ENCODE measurements around the gene SNX27. TPM values are rescaled to one million over a fixed set of nuclear protein-coding genes. Genes with fewer than 3 reads are reported as not detected.
A peak's percentile ranks its signal among the peaks of the same experiment; 100 is the strongest.

SNX27 gene
- polyA plus RNA-seq, 2 donors: 3.9 to 5.1 TPM

DNA sequence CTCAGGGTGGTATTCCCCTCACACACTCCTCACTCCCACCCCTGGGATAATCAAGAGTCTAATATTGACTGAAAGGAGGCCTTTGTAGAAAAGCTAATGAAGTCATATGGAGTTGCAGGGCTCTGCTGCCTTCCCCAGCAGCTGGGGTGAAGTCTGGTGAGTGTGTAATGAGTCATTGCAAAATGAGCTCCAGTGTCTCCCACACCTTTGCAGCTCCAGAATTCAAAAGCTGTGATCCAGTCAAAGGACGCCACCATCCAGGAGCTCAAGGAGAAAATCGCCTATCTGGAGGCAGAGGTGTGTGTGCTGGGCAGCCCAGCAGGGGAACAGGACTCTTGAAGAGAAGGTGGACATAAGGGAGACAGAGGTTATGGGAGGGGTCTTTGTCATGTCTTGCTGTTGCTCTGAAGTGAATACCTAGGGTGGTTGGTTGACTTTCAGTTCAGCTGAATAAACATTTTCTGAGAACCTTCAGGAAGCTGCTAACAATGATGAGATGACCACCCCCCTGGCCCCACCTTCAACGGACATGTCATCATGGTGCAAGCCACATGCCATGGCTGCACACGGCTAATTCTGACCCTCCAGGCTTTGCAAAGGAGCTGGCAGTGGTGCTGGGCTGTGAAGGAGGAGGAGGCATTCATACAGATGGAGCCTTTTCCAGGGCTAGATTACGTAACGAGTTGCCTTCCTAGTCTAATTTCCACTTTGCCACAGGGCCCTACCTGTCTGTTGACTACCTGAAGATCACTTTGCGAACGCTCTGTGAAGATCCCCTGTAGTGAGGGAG is 32.2 kb upstream of the SNX27 start:
- peaks cover 5 to 20% of the 10 kb centered on the region in 2 donors for H3K36me3 ChIP-seq (ENCODE audit: control insufficient read depth in 2 of 2, insufficient read depth in 2 of 2, low read length in 1 of 2)
- H3K27ac ChIP-seq (ENCODE audit: low read depth in 2 of 2, low read length in 1 of 2): peak overlapping the region; percentile 34 to 35
- peaks cover 0 to 11% of the 10 kb centered on the region in 2 donors for H3K4me1 ChIP-seq (ENCODE audit: control insufficient read depth in 2 of 2, insufficient read depth in 2 of 2, low read length in 1 of 2)
- no peak overlapping the region for H3K4me3 ChIP-seq (ENCODE audit: low read depth in 1 of 2, low read length in 2 of 2)
- no peaks in the 10 kb centered on the region for H3K27me3 ChIP-seq (ENCODE audit: control insufficient read depth in 1 of 2, insufficient read depth in 2 of 2, low read length in 2 of 2)
- WGBS, 2 donors: 69 to 73% methylated on average over 8 of the region's 8 CpGs
- no peaks in the 10 kb centered on the region for H3K9me3 ChIP-seq (ENCODE audit: control insufficient read depth in 2 of 2, insufficient read depth in 1 of 2, low read depth in 1 of 2, low read length in 1 of 2)

DNA sequence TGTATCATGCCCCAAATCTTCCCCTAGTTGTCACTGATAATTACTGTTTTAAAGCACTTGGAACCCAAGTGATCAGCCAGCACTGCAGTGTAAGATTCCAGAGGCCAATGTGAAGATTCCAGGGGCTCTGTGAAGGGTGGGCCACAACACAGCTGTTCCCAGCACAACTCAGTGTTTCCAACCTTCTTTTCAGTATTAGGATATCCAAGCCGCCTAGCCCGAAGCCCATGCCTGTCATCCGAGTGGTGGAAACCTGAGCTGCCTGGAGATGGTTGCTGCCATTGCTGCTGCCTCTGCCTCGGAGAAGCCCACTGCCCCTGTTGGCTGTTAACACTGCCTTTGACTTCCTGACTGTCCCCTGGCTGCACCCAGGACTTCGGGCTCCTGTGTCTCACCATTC is 30.4 kb upstream of the SNX27 start:
- Histone ChIP-seq H3K27me3 (ENCODE audit: control insufficient read depth in 1 of 2, insufficient read depth in 2 of 2, low read length in 2 of 2) (no peaks in the 10 kb centered on the region), H3K9me3 (ENCODE audit: control insufficient read depth in 2 of 2, insufficient read depth in 1 of 2, low read depth in 1 of 2, low read length in 1 of 2) (no peaks in the 10 kb centered on the region), H3K4me3 (ENCODE audit: low read depth in 1 of 2, low read length in 2 of 2) (no peak overlapping the region), H3K36me3 (ENCODE audit: control insufficient read depth in 2 of 2, insufficient read depth in 2 of 2, low read length in 1 of 2) (peaks cover 5 to 17% of the 10 kb centered on the region in 2 donors), H3K4me1 (ENCODE audit: control insufficient read depth in 2 of 2, insufficient read depth in 2 of 2, low read length in 1 of 2) (peaks cover 0 to 13% of the 10 kb centered on the region in 2 donors), H3K27ac (ENCODE audit: low read depth in 2 of 2, low read length in 1 of 2) (no peak overlapping the region)
- 77 to 84% methylated on average over 5 of the region's 5 CpGs for WGBS, 2 donors

DNA sequence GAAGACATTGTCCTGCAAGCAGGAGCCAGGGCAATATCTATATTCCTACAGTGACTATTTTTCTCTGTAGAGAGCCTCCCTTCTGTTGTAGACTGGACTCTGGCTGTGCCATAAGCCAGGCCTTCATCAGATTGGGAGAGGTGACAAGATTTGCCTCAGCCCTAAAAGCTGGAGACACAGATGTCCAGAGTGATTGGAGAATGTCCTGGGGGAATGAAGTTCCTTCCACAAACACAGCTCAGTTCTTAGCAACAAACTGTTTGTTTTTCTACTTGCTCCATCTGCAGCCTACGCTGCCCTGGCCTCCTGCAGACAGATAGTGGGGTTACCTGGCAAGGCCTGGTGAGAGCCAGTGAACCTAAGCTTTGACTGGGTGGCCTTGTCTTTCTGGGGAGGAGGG is 29.9 kb upstream of the SNX27 start:
- Histone ChIP-seq H3K9me3 (ENCODE audit: control insufficient read depth in 2 of 2, insufficient read depth in 1 of 2, low read depth in 1 of 2, low read length in 1 of 2) (no peaks in the 10 kb centered on the region), H3K36me3 (ENCODE audit: control insufficient read depth in 2 of 2, insufficient read depth in 2 of 2, low read length in 1 of 2) (peaks cover 5 to 17% of the 10 kb centered on the region in 2 donors), H3K4me3 (ENCODE audit: low read depth in 1 of 2, low read length in 2 of 2) (no peak overlapping the region), H3K27me3 (ENCODE audit: control insufficient read depth in 1 of 2, insufficient read depth in 2 of 2, low read length in 2 of 2) (no peaks in the 10 kb centered on the region), H3K27ac (ENCODE audit: low read depth in 2 of 2, low read length in 1 of 2) (peak overlapping the region; percentile 14 to 69), H3K4me1 (ENCODE audit: control insufficient read depth in 2 of 2, insufficient read depth in 2 of 2, low read length in 1 of 2) (peaks cover 0 to 13% of the 10 kb centered on the region in 2 donors)
- 63 to 83% methylated on average over 1 of the region's 1 CpG for WGBS, 2 donors

DNA sequence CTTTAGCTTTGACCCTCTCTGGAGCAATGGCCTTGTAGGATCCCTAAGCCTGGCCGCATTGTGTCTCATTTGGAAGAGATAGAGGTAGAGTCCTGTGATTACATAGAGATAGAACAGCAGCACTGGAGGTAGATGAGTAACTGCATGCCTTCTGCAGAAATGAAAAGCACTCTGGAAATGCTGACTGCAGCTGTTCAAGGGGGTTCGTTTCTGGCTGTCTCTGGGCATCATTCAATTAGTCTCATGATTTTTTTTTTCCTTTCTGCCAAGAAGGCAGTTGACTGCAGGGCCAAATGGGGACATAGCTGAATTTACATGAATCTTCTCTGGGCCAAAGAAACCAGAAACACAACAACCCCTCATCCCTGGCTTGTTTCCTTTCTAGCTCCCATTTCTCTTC is 28.1 kb upstream of the SNX27 start:
- peaks cover 0 to 12% of the 10 kb centered on the region in 2 donors for H3K4me1 ChIP-seq (ENCODE audit: control insufficient read depth in 2 of 2, insufficient read depth in 2 of 2, low read length in 1 of 2)
- 39 to 40% methylated on average over 2 of the region's 2 CpGs for WGBS, 2 donors
- peak overlapping the region; percentile 65 to 91 for H3K27ac ChIP-seq (ENCODE audit: low read depth in 2 of 2, low read length in 1 of 2)
- no peaks in the 10 kb centered on the region for H3K27me3 ChIP-seq (ENCODE audit: control insufficient read depth in 1 of 2, insufficient read depth in 2 of 2, low read length in 2 of 2)
- H3K4me3 ChIP-seq (ENCODE audit: low read depth in 1 of 2, low read length in 2 of 2): no peak overlapping the region
- no peaks in the 10 kb centered on the region for H3K9me3 ChIP-seq (ENCODE audit: control insufficient read depth in 2 of 2, insufficient read depth in 1 of 2, low read depth in 1 of 2, low read length in 1 of 2)
- H3K36me3 ChIP-seq (ENCODE audit: control insufficient read depth in 2 of 2, insufficient read depth in 2 of 2, low read length in 1 of 2): peaks cover 5 to 14% of the 10 kb centered on the region in 2 donors

DNA sequence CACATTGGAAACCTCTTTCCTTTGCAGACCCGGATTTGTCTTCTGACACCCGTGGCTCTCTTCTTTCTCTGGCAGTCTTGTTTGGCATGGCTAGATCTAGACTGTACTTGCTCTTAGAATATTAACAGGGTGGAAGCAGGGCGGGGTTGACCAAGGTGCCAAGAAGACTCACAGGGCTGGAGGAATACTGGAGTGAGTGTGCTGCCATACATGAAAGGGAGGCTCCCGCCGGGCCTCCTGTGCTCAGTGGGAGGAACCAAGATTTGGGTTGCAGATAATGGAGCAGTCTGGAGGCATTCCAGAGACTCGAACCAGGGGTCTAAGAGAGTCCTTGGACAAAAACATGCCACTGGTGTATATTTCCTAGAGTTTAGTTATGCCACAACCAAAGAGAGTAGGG is 27.6 kb upstream of the SNX27 start:
- H3K9me3 ChIP-seq (ENCODE audit: control insufficient read depth in 2 of 2, insufficient read depth in 1 of 2, low read depth in 1 of 2, low read length in 1 of 2): no peaks in the 10 kb centered on the region
- no peak overlapping the region for H3K4me3 ChIP-seq (ENCODE audit: low read depth in 1 of 2, low read length in 2 of 2)
- H3K36me3 ChIP-seq (ENCODE audit: control insufficient read depth in 2 of 2, insufficient read depth in 2 of 2, low read length in 1 of 2): peaks cover 5 to 14% of the 10 kb centered on the region in 2 donors
- peak overlapping the region; percentile 85 to 91 for H3K27ac ChIP-seq (ENCODE audit: low read depth in 2 of 2, low read length in 1 of 2)
- WGBS, 2 donors: 42 to 54% methylated on average over 6 of the region's 6 CpGs
- H3K4me1 ChIP-seq (ENCODE audit: control insufficient read depth in 2 of 2, insufficient read depth in 2 of 2, low read length in 1 of 2): peaks cover 0 to 12% of the 10 kb centered on the region in 2 donors
- no peaks in the 10 kb centered on the region for H3K27me3 ChIP-seq (ENCODE audit: control insufficient read depth in 1 of 2, insufficient read depth in 2 of 2, low read length in 2 of 2)

DNA sequence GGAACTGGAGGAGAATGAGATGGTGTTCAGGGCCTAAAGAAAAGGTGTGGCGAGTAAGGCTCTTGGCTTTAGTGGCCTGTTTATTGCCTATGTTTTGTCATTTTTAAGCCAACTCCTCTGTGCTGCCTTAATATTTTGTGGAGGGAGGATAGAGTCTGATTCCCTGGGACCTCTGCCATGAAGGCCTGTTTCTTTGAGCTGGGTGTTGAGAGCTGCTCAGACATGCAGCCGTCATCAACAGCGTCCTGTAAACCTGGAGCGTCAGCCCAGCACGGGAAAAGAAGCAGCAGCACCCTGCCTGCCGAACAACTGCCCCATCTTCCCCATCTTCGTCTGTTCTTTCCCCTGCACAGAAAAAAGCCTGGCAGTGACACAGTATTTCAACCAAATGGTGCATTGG is 27.1 kb upstream of the SNX27 start:
- H3K4me1 ChIP-seq (ENCODE audit: control insufficient read depth in 2 of 2, insufficient read depth in 2 of 2, low read length in 1 of 2): peaks cover 0 to 12% of the 10 kb centered on the region in 2 donors
- H3K9me3 ChIP-seq (ENCODE audit: control insufficient read depth in 2 of 2, insufficient read depth in 1 of 2, low read depth in 1 of 2, low read length in 1 of 2): no peaks in the 10 kb centered on the region
- no peaks in the 10 kb centered on the region for H3K27me3 ChIP-seq (ENCODE audit: control insufficient read depth in 1 of 2, insufficient read depth in 2 of 2, low read length in 2 of 2)
- H3K36me3 ChIP-seq (ENCODE audit: control insufficient read depth in 2 of 2, insufficient read depth in 2 of 2, low read length in 1 of 2): peaks cover 5 to 13% of the 10 kb centered on the region in 2 donors
- peak overlapping the region; percentile 85 to 91 for H3K27ac ChIP-seq (ENCODE audit: low read depth in 2 of 2, low read length in 1 of 2)
- 44 to 76% methylated on average over 7 of the region's 7 CpGs for WGBS, 2 donors
- no peak overlapping the region for H3K4me3 ChIP-seq (ENCODE audit: low read depth in 1 of 2, low read length in 2 of 2)

DNA sequence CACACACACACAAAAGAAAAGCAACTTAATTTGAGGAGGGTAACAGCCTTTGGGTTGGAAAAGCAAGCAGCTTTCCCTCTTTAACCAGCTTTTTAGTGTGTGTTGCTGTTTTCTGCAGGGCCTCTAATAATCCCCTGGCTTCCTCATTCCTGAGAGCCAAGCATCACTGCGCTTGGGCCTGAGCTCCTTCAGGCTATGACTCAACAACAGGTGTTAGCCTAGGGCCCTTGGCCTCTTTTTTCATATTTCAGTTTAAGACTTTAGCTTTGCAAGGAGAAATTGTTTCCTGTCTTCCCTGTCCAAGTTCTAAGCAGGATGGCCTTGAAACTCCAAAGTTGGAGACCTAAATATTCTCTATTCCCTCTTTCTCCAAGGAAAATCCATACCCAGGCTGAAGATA is 26.2 kb upstream of the SNX27 start:
- Histone ChIP-seq H3K9me3 (ENCODE audit: control insufficient read depth in 2 of 2, insufficient read depth in 1 of 2, low read depth in 1 of 2, low read length in 1 of 2) (no peaks in the 10 kb centered on the region), H3K4me3 (ENCODE audit: low read depth in 1 of 2, low read length in 2 of 2) (no peak overlapping the region), H3K36me3 (ENCODE audit: control insufficient read depth in 2 of 2, insufficient read depth in 2 of 2, low read length in 1 of 2) (peaks cover 4 to 11% of the 10 kb centered on the region in 2 donors), H3K27me3 (ENCODE audit: control insufficient read depth in 1 of 2, insufficient read depth in 2 of 2, low read length in 2 of 2) (no peaks in the 10 kb centered on the region), H3K4me1 (ENCODE audit: control insufficient read depth in 2 of 2, insufficient read depth in 2 of 2, low read length in 1 of 2) (peaks cover 0 to 9% of the 10 kb centered on the region in 2 donors), H3K27ac (ENCODE audit: low read depth in 2 of 2, low read length in 1 of 2) (peak overlapping the region; percentile 84 to 85)
- 0 to 37% methylated on average over 1 of the region's 1 CpG for WGBS, 2 donors

DNA sequence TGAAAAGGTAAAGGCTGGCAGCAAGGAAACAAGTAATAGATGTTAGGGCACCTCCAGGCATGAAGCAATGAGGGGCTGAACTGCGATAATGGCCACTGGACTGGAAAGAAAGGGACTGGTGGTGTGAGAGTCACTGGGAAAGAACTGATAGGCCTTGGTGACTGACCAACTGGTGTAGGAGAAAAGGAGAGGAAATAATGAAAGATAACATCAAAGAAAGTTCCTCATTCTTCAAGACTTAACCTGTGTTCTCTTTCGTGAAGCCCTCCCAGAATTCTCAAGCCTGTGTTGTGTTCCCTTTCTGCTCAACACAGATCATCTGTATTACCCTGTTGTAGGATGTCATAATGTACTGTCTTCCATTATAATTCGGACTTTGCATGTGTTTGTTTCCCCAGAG is 20.9 kb upstream of the SNX27 start:
- H3K9me3 ChIP-seq (ENCODE audit: control insufficient read depth in 2 of 2, insufficient read depth in 1 of 2, low read depth in 1 of 2, low read length in 1 of 2): no peaks in the 10 kb centered on the region
- H3K36me3 ChIP-seq (ENCODE audit: control insufficient read depth in 2 of 2, insufficient read depth in 2 of 2, low read length in 1 of 2): no peaks in the 10 kb centered on the region
- 86 to 93% methylated on average over 3 of the region's 3 CpGs for WGBS, 2 donors
- H3K27me3 ChIP-seq (ENCODE audit: control insufficient read depth in 1 of 2, insufficient read depth in 2 of 2, low read length in 2 of 2): no peaks in the 10 kb centered on the region
- H3K4me3 ChIP-seq (ENCODE audit: low read depth in 1 of 2, low read length in 2 of 2): no peak overlapping the region
- H3K4me1 ChIP-seq (ENCODE audit: control insufficient read depth in 2 of 2, insufficient read depth in 2 of 2, low read length in 1 of 2): peaks cover 0 to 2% of the 10 kb centered on the region in 2 donors
- no peak overlapping the region for H3K27ac ChIP-seq (ENCODE audit: low read depth in 2 of 2, low read length in 1 of 2)

DNA sequence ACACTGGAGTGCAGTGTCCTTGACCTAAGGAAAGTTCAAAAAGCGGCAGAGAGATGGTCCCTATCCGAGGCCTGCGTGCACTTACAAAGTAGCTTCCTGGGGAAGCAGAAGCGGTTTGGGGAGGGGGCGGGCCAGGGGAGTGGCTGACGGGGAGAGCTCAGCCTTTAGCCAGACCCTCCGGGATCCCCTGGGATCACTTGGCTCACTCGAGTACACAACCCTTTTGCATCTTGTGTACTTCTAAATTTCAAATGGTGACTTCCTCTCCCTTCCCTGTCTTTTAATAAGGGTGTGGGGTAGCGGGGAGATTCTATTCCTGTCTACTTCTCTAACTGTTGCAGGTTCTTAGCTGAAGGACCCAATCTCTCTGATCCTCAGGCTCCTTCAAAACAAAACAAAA is 18.1 kb upstream of the SNX27 start:
- Histone ChIP-seq H3K27me3 (ENCODE audit: control insufficient read depth in 1 of 2, insufficient read depth in 2 of 2, low read length in 2 of 2) (no peaks in the 10 kb centered on the region), H3K4me1 (ENCODE audit: control insufficient read depth in 2 of 2, insufficient read depth in 2 of 2, low read length in 1 of 2) (no peaks in the 10 kb centered on the region), H3K27ac (ENCODE audit: low read depth in 2 of 2, low read length in 1 of 2) (no peak overlapping the region), H3K4me3 (ENCODE audit: low read depth in 1 of 2, low read length in 2 of 2) (no peak overlapping the region), H3K9me3 (ENCODE audit: control insufficient read depth in 2 of 2, insufficient read depth in 1 of 2, low read depth in 1 of 2, low read length in 1 of 2) (no peaks in the 10 kb centered on the region), H3K36me3 (ENCODE audit: control insufficient read depth in 2 of 2, insufficient read depth in 2 of 2, low read length in 1 of 2) (no peaks in the 10 kb centered on the region)
- 45 to 48% methylated on average over 9 of the region's 9 CpGs for WGBS, 2 donors

DNA sequence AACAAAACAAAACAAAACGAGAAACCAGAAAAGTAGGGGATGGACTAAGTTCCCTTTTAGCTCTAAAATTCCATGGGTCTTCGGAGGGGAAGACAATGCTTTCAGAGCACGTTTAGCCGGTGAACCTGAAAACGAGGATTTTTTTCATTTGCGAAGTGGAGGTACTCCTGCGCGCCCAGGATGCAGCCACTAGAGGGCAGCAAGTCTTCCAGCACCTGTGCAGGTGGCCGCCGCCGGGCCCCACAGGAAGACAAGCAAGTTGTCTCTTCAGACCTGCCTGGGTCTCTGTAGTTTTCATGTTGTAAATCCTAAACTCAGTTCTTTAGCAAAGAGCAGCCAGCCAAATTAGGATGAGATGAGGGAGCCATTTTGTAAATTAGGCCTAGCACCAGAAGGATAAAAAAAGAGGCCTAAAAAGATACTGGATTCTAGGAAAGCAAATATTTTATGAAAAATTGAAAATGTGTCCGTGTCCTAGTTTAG is 17.7 kb upstream of the SNX27 start:
- no peak overlapping the region for H3K27ac ChIP-seq (ENCODE audit: low read depth in 2 of 2, low read length in 1 of 2)
- WGBS, 2 donors: 8% methylated on average over 12 of the region's 12 CpGs

More for the DNA sequence above, 17.7 kb upstream of the SNX27 start:
- Histone ChIP-seq H3K4me3 (ENCODE audit: low read depth in 1 of 2, low read length in 2 of 2) (no peak overlapping the region), H3K27me3 (ENCODE audit: control insufficient read depth in 1 of 2, insufficient read depth in 2 of 2, low read length in 2 of 2) (no peaks in the 10 kb centered on the region), H3K4me1 (ENCODE audit: control insufficient read depth in 2 of 2, insufficient read depth in 2 of 2, low read length in 1 of 2) (no peaks in the 10 kb centered on the region), H3K36me3 (ENCODE audit: control insufficient read depth in 2 of 2, insufficient read depth in 2 of 2, low read length in 1 of 2) (no peaks in the 10 kb centered on the region), H3K9me3 (ENCODE audit: control insufficient read depth in 2 of 2, insufficient read depth in 1 of 2, low read depth in 1 of 2, low read length in 1 of 2) (no peaks in the 10 kb centered on the region)

All from esophagus (tissue), 2 donors.